Measurements from ENCODE around the gene SYT7.

The SYT7 gene

GRCh38 chr11:61587951-61588727 is 7.3 kb upstream of the SYT7 start:
- DNase-seq (ENCODE audit: insufficient read length, low spot score): peak; percentile 49
- FAIRE-seq: no peak
- no peak for TF ChIP-seq SPI1 (IDR thresholded peaks at IDR 0.05; ENCODE audit: low read depth, low read length)
- no peak for TF ChIP-seq TAF1 (IDR thresholded peaks at IDR 0.05; ENCODE audit: low read depth, low read length)
- TF ChIP-seq POU2F2 (IDR thresholded peaks at IDR 0.05; ENCODE audit: low read depth, low read length): no peak
- no peak for TF ChIP-seq PAX5 (IDR thresholded peaks at IDR 0.05; ENCODE audit: insufficient read depth, low read length, severe bottlenecking)
- TF ChIP-seq POLR2AphosphoS5 (IDR thresholded peaks at IDR 0.05; ENCODE audit: low read depth, low read length): no peak
- TF ChIP-seq POLR2A (IDR thresholded peaks at IDR 0.05; ENCODE audit: low read depth, low read length): no peak

GRCh38 chr11:61587541-61587941 is 6.7 kb upstream of the SYT7 start:
- DNase-seq (ENCODE audit: insufficient read length, low spot score) (no peak), FAIRE-seq (no peak)
- TF ChIP-seq POLR2A (IDR thresholded peaks at IDR 0.05; ENCODE audit: low read depth, low read length) (no peak), TAF1 (IDR thresholded peaks at IDR 0.05; ENCODE audit: low read depth, low read length) (no peak), PAX5 (IDR thresholded peaks at IDR 0.05; ENCODE audit: insufficient read depth, low read length, severe bottlenecking) (no peak), POU2F2 (IDR thresholded peaks at IDR 0.05; ENCODE audit: low read depth, low read length) (no peak), SPI1 (IDR thresholded peaks at IDR 0.05; ENCODE audit: low read depth, low read length) (no peak), POLR2AphosphoS5 (IDR thresholded peaks at IDR 0.05; ENCODE audit: low read depth, low read length) (no peak)

DNA sequence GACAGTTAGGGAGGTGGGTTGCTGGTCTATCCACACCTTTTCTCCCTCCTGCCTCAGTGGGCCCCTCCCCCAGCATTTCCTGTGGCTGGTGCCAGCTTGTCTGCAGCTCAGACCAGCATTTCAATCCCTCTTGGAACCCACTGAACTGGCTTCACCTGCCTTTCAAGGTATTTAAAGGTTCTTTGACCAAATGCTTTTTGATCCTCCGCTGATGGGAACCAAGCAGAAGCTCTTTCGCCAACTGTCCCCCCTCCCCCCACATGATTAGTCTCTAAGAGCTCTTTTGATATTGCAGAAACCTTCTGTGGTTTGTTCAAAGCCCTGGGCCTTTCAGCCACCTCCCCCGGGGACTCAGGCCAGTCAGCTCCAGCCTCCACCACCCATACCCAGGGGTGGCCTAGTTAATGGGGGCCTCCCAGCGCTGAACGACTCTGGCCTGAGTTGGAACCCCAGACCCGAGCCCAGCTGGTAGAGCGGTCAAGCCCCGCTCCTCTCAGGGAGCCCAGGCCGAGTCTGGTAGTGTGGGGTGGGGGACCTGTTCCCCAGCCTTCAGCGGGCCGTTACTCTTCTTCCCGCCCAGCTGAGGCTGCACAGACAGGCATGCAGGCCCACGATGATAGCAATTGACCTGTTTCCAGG is 6.0 kb upstream of the SYT7 start:
- TF ChIP-seq TAF1 (IDR thresholded peaks at IDR 0.05; ENCODE audit: low read depth, low read length) (no peak), PAX5 (IDR thresholded peaks at IDR 0.05; ENCODE audit: insufficient read depth, low read length, severe bottlenecking) (no peak), POLR2AphosphoS5 (IDR thresholded peaks at IDR 0.05; ENCODE audit: low read depth, low read length) (no peak), SPI1 (IDR thresholded peaks at IDR 0.05; ENCODE audit: low read depth, low read length) (no peak), POU2F2 (IDR thresholded peaks at IDR 0.05; ENCODE audit: low read depth, low read length) (no peak), POLR2A (IDR thresholded peaks at IDR 0.05; ENCODE audit: low read depth, low read length) (no peak)
- DNase-seq (ENCODE audit: insufficient read length, low spot score): no peak

DNA sequence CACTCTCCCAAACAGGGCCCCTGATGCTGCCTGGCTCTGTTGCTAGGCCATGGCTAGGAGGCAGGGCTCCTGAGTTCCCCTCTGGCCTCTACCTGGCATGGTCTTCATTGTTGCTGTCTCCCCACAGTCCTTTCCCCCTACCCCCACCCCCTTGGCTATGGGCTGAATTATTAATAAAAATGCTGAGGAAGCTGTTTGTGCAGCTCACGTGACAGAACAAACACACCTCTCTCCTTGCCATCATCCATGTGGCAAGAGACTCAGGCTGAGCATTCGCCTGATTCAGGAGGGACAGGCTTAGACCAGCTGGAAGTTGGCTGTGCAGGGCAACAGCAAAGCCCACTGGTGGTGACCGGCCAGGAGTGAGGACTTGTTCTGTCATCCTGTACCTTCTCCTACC is 4.2 kb upstream of the SYT7 start:
- FAIRE-seq (no peak), DNase-seq (ENCODE audit: insufficient read length, low spot score) (no peak)
- no peak for TF ChIP-seq PAX5 (IDR thresholded peaks at IDR 0.05; ENCODE audit: insufficient read depth, low read length, severe bottlenecking)
- TF ChIP-seq POLR2A (IDR thresholded peaks at IDR 0.05; ENCODE audit: low read depth, low read length): no peak
- no peak for TF ChIP-seq TAF1 (IDR thresholded peaks at IDR 0.05; ENCODE audit: low read depth, low read length)
- no peak for TF ChIP-seq POU2F2 (IDR thresholded peaks at IDR 0.05; ENCODE audit: low read depth, low read length)
- no peak for TF ChIP-seq SPI1 (IDR thresholded peaks at IDR 0.05; ENCODE audit: low read depth, low read length)
- no peak for TF ChIP-seq POLR2AphosphoS5 (IDR thresholded peaks at IDR 0.05; ENCODE audit: low read depth, low read length)

More for the DNA sequence above, 6.0 kb upstream of the SYT7 start:
- FAIRE-seq: no peak

DNA sequence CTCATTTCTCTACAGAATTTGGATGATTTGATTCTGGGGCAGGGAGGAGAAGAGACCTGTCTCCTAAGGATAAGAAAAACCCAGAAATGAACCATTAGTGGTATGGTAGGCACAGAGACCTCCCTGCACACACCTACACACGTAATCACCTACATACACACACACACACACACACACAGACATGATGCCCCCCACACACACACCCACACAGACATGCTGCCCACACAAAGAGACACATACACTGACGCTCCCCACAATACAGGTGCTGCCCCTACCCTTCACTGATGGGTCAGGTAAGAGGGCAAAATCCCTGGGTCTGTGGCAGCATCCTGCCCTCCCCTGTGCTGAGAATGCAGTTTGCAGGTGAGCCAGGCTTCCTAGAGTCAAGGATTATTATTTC is 1.1 kb upstream of the SYT7 start:
- DNase-seq (ENCODE audit: insufficient read length, low spot score): no peak
- TF ChIP-seq POU2F2 (IDR thresholded peaks at IDR 0.05; ENCODE audit: low read depth, low read length) (no peak), POLR2A (IDR thresholded peaks at IDR 0.05; ENCODE audit: low read depth, low read length) (no peak), SPI1 (IDR thresholded peaks at IDR 0.05; ENCODE audit: low read depth, low read length) (no peak)
- FAIRE-seq: no peak

GRCh38 chr11:61580271-61580888 is 496 bp downstream of the SYT7 start:
- DNase-seq (ENCODE audit: insufficient read length, low spot score) (no peak), FAIRE-seq (no peak)
- TF ChIP-seq PAX5 (IDR thresholded peaks at IDR 0.05; ENCODE audit: insufficient read depth, low read length, severe bottlenecking) (no peak), TAF1 (IDR thresholded peaks at IDR 0.05; ENCODE audit: low read depth, low read length) (no peak), POLR2A (IDR thresholded peaks at IDR 0.05; ENCODE audit: low read depth, low read length) (no peak), POU2F2 (IDR thresholded peaks at IDR 0.05; ENCODE audit: low read depth, low read length) (no peak), SPI1 (IDR thresholded peaks at IDR 0.05; ENCODE audit: low read depth, low read length) (no peak), POLR2AphosphoS5 (IDR thresholded peaks at IDR 0.05; ENCODE audit: low read depth, low read length) (no peak)

GRCh38 chr11:61579676-61580270 is 1.1 kb downstream of the SYT7 start:
- DNase-seq (ENCODE audit: insufficient read length, low spot score) (no peak), FAIRE-seq (no peak)
- no peak for TF ChIP-seq POLR2A (IDR thresholded peaks at IDR 0.05; ENCODE audit: low read depth, low read length)
- no peak for TF ChIP-seq SPI1 (IDR thresholded peaks at IDR 0.05; ENCODE audit: low read depth, low read length)
- no peak for TF ChIP-seq POU2F2 (IDR thresholded peaks at IDR 0.05; ENCODE audit: low read depth, low read length)
- TF ChIP-seq PAX5 (IDR thresholded peaks at IDR 0.05; ENCODE audit: insufficient read depth, low read length, severe bottlenecking): no peak
- no peak for TF ChIP-seq POLR2AphosphoS5 (IDR thresholded peaks at IDR 0.05; ENCODE audit: low read depth, low read length)
- no peak for TF ChIP-seq TAF1 (IDR thresholded peaks at IDR 0.05; ENCODE audit: low read depth, low read length)

DNA sequence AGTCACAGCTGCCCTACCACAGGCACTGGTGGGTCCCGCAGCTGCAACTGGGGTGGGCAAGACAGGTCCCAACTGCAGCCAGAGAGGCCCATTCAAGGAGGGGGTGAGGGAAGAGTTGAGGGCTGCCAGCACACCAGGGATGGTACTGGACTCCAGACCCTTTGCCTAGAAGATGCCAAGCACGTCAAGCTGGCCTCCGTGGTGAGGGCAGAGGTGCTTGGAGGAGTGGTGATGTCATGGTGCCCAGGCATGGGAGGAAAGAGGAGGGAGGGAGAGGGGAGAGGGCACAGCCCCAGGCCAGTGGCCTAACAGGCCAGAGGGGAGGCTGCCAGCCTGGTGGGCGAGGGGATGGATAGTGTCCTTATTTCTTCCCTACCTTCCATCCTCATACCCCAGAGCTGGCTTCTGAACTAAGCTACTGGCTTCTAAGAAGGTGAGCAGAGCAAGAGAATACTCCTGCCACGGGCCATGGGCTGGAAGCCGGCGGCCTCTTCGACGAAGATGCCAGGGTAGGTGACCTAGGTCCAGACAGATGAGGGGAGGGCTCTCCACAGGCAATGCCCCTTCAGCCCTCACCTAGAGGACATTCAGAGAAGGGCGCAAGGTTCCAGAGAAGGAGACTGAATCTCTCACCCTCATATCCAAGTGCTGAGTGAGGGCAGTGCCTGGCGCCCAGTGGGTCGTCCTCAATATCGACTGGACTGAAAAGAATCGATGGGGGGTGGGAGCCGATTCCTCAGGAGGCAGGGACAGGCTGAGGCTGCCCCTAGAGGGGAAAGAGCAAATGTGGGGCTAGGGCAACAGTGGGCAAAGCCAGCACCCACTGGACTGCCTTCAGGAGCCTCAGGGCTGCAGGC is 1.8 kb downstream of the SYT7 start:
- TF ChIP-seq POLR2AphosphoS5 (IDR thresholded peaks at IDR 0.05; ENCODE audit: low read depth, low read length) (no peak), POLR2A (IDR thresholded peaks at IDR 0.05; ENCODE audit: low read depth, low read length) (no peak), SPI1 (IDR thresholded peaks at IDR 0.05; ENCODE audit: low read depth, low read length) (no peak), TAF1 (IDR thresholded peaks at IDR 0.05; ENCODE audit: low read depth, low read length) (no peak), PAX5 (IDR thresholded peaks at IDR 0.05; ENCODE audit: insufficient read depth, low read length, severe bottlenecking) (no peak), POU2F2 (IDR thresholded peaks at IDR 0.05; ENCODE audit: low read depth, low read length) (no peak)
- FAIRE-seq (no peak), DNase-seq (ENCODE audit: insufficient read length, low spot score) (no peak)

Data from GM12891 (cell line).